ENCODE results near the gene GSTT2. TPM values are rescaled to one million over a fixed set of nuclear protein-coding genes. Genes with fewer than 3 reads are reported as not detected.
A peak's percentile ranks its signal among the peaks of the same experiment; 100 is the strongest.

Gene GSTT2
- total RNA-seq, 4 donors from 2014 or later: 0.81 TPM; not detected in 3

DNA sequence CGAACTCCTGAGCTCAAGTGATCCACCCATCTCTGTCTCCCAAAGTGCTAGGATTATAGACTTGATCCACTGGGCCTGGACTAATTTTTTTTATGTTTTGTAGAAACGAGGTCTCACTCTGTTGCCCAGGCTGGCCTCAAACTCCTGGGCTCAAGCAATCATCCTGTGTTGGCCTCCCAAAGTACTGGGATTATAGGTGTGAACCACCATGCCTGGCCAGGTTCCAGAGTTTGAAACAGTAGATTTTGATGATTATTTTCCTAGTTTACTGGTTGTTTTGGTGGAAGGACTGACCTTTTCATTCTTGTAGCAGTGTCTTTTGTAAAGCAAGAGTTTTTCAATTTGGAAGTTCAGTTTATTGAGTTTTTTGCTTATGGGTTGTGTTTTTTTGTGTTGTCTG, 46.1 kb downstream of the GSTT2 start:
- H3K4me3 ChIP-seq: no peak overlapping the region
- no peaks in the 10 kb centered on the region for H3K27me3 ChIP-seq
- TF ChIP-seq POLR2A (IDR thresholded peaks at IDR 0.05): no peak
- TF ChIP-seq, protein P1, sequence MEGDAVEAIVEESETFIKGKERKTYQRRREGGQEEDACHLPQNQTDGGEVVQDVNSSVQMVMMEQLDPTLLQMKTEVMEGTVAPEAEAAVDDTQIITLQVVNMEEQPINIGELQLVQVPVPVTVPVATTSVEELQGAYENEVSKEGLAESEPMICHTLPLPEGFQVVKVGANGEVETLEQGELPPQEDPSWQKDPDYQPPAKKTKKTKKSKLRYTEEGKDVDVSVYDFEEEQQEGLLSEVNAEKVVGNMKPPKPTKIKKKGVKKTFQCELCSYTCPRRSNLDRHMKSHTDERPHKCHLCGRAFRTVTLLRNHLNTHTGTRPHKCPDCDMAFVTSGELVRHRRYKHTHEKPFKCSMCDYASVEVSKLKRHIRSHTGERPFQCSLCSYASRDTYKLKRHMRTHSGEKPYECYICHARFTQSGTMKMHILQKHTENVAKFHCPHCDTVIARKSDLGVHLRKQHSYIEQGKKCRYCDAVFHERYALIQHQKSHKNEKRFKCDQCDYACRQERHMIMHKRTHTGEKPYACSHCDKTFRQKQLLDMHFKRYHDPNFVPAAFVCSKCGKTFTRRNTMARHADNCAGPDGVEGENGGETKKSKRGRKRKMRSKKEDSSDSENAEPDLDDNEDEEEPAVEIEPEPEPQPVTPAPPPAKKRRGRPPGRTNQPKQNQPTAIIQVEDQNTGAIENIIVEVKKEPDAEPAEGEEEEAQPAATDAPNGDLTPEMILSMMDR (IDR thresholded peaks at IDR 0.05): no peak
- no peak for TF ChIP-seq EP300 (IDR thresholded peaks at IDR 0.05)
- TF ChIP-seq POLR2AphosphoS5 (IDR thresholded peaks at IDR 0.05): no peak
- 89% methylated on average over 2 of the region's 2 CpGs for WGBS
- H3K27ac ChIP-seq: no peak overlapping the region
- peak in 1 of 2 donors; percentile 4 for DNase-seq (ENCODE audit: low spot score in 2 of 2)
- H3K4me1 ChIP-seq: no peaks in the 10 kb centered on the region
- H3K9me3 ChIP-seq: peaks cover 6% of the 10 kb centered on the region
- no peaks in the 10 kb centered on the region for H3K36me3 ChIP-seq

DNA sequence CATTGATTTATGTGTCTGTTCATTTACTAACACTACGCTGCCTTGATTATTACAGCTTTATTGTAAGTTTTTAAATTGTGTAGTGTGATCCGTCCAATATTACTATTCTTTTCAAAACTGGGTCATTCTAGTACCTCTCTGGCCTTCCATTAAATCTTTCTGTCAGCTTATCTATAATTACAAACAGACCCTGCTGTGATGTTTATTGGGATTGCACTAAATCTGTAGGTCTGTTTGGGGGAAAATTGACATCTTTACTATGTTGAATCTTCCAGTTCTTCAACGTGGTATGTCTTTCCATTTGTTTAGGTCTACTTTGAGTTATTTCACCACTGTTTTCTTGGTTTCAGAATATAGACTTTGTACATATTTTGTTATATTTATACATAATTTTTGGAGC, 46.8 kb downstream of the GSTT2 start:
- no peak overlapping the region for H3K4me3 ChIP-seq
- H3K9me3 ChIP-seq: peaks cover 6% of the 10 kb centered on the region
- H3K27ac ChIP-seq: no peak overlapping the region
- no peaks in the 10 kb centered on the region for H3K4me1 ChIP-seq
- 87% methylated on average over 3 of the region's 3 CpGs for WGBS
- TF ChIP-seq, protein P1 (IDR thresholded peaks at IDR 0.05): no peak
- no peak for TF ChIP-seq EP300 (IDR thresholded peaks at IDR 0.05)
- TF ChIP-seq POLR2AphosphoS5 (IDR thresholded peaks at IDR 0.05): no peak
- TF ChIP-seq POLR2A (IDR thresholded peaks at IDR 0.05): no peak
- no peaks in the 10 kb centered on the region for H3K36me3 ChIP-seq
- DNase-seq (ENCODE audit: low spot score in 2 of 2): no peak
- no peaks in the 10 kb centered on the region for H3K27me3 ChIP-seq

DNA sequence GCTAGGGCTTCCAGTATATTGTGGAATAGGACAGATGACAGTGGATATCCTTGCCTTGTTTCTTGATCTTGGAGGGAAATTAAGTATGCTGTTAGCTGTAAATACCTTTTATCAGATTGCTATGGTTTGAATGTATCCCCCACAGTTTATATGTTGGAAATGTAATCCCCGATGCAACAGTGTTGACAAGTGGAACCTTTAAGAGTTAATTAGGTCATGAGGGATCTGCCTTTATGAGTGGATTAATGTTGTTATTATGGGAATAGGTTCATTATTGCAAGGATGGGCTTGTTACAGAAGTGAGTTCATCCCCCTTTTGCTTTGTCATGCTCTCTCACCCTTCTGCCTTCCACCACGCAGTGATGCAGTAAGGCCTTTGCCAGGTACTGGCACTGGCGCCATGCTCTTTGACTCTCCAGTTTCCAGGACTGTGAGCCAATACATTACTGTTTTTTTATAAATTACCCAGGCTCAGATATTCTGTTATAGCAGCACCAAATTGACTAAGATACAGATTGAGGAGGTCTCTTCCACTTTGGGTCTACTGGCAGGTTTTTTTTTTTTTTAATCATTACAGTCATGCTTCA, 47.5 kb downstream of the GSTT2 start:
- no peak overlapping the region for H3K27ac ChIP-seq
- DNase-seq (ENCODE audit: low spot score in 2 of 2): peak in 1 of 2 donors; percentile 31
- H3K27me3 ChIP-seq: no peaks in the 10 kb centered on the region
- TF ChIP-seq EP300 (IDR thresholded peaks at IDR 0.05): no peak
- TF ChIP-seq POLR2AphosphoS5 (IDR thresholded peaks at IDR 0.05): no peak
- TF ChIP-seq, protein P1 (IDR thresholded peaks at IDR 0.05): no peak
- no peak for TF ChIP-seq POLR2A (IDR thresholded peaks at IDR 0.05)
- peaks cover 6% of the 10 kb centered on the region for H3K9me3 ChIP-seq
- no peak overlapping the region for H3K4me3 ChIP-seq
- no peaks in the 10 kb centered on the region for H3K4me1 ChIP-seq
- no peaks in the 10 kb centered on the region for H3K36me3 ChIP-seq
- 62% methylated on average over 3 of the region's 3 CpGs for WGBS

DNA sequence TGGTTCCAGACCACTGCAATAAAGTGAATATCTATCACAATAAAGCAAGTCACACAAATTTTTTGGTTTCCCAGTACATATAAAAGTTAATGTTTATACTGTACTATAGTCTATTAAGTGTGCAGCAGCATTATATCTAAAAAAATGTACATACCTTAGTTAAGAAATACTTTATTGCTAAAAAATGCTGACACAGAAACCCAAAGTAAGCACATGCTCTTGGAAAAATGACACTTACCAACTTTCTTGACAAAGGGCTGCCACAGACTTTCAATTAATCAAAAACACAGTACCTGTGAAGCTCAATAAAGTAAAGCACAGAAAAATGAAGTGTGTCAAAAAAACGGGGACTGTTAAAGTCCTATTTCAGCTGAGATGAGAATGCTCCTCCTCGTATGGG, 48.1 kb downstream of the GSTT2 start:
- TF ChIP-seq POLR2AphosphoS5 (IDR thresholded peaks at IDR 0.05) (no peak), POLR2A (IDR thresholded peaks at IDR 0.05) (no peak), EP300 (IDR thresholded peaks at IDR 0.05) (no peak)
- TF ChIP-seq, protein P1 (IDR thresholded peaks at IDR 0.05): no peak
- Histone ChIP-seq H3K27ac (no peak overlapping the region), H3K36me3 (no peaks in the 10 kb centered on the region), H3K4me3 (no peak overlapping the region), H3K27me3 (no peaks in the 10 kb centered on the region), H3K4me1 (no peaks in the 10 kb centered on the region), H3K9me3 (peaks cover 6% of the 10 kb centered on the region)
- WGBS: 78% methylated on average over 2 of the region's 2 CpGs
- no peak for DNase-seq (ENCODE audit: low spot score in 2 of 2)

DNA sequence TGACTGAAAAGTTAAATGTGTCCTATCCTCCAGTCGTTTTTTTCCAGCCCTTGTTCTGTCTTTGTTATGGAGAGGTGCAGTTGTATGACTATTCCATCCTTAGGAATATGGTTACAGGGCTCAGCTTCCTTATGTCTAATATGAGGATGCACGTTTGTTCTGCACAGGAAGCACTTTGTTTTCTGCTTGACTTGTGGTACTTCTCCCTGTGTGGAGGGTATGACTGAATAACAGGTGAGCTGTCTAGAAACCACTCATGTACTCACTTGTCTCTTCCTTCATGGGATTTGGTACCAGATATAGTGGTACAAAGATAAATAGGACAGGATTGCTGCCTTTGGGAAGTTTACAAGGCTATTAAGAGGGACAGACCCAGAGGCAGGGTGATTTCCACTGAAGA, 48.6 kb downstream of the GSTT2 start:
- WGBS: 38% methylated on average over 2 of the region's 2 CpGs

More for the DNA sequence above, 48.6 kb downstream of the GSTT2 start:
- TF ChIP-seq, protein P1 (IDR thresholded peaks at IDR 0.05): no peak
- TF ChIP-seq POLR2A (IDR thresholded peaks at IDR 0.05) (no peak), EP300 (IDR thresholded peaks at IDR 0.05) (no peak), POLR2AphosphoS5 (IDR thresholded peaks at IDR 0.05) (no peak)
- Histone ChIP-seq H3K27me3 (no peaks in the 10 kb centered on the region), H3K27ac (no peak overlapping the region), H3K4me1 (no peaks in the 10 kb centered on the region), H3K9me3 (peaks cover 6% of the 10 kb centered on the region), H3K36me3 (no peaks in the 10 kb centered on the region), H3K4me3 (no peak overlapping the region)
- DNase-seq (ENCODE audit: low spot score in 2 of 2): no peak
